KMS-11 (cell line): ENCODE measurements around the gene OXCT2.

Source experiments
- H2AFZ ChIP-seq: fragments of 200-600 bp; sonication (generic); 2 replicates; pipeline ENCODE4 v1.6.1; 2016; ENCODE audit warnings: antibody characterized with exemption, mixed run types, low read depth
- H3K27ac ChIP-seq: fragments of 200-600 bp; sonication (generic); 2 replicates; pipeline ENCODE4 v1.6.1; 2016; ENCODE audit warnings: mild to moderate bottlenecking, mixed run types
- H3K27me3 ChIP-seq: fragments of 200-600 bp; sonication (generic); 2 replicates; pipeline ENCODE4 v1.6.1; 2017; ENCODE audit warnings: mild to moderate bottlenecking, low read depth, mixed run types, moderate library complexity; ENCODE audit not compliant: insufficient read depth
- H3K36me3 ChIP-seq: fragments of 200-600 bp; sonication (generic); 2 replicates; pipeline ENCODE4 v1.6.1; 2017; ENCODE audit warnings: mild to moderate bottlenecking, mixed run types; ENCODE audit not compliant: insufficient read depth
- H3K4me1 ChIP-seq: fragments of 200-600 bp; sonication (generic); 2 replicates; pipeline ENCODE4 v1.6.1; 2016; ENCODE audit warnings: mild to moderate bottlenecking, low read depth, mixed run types; ENCODE audit not compliant: poor library complexity, severe bottlenecking
- H3K4me2 ChIP-seq: fragments of 200-600 bp; sonication (generic); 2 replicates; pipeline ENCODE4 v1.7.0; 2016; ENCODE audit warnings: mild to moderate bottlenecking, mixed run types
- H3K4me3 ChIP-seq: fragments of 200-600 bp; sonication (generic); IDR thresholded peaks from 2 replicates; pipeline ENCODE4 v1.6.1; 2017; ENCODE audit warnings: low read depth, low read length, mixed read lengths; ENCODE audit not compliant: insufficient read depth
- H3K79me2 ChIP-seq: fragments of 200-600 bp; sonication (generic); 2 replicates; pipeline ENCODE4 v1.6.1; 2016; ENCODE audit warnings: low read depth, mixed run types; ENCODE audit not compliant: insufficient read depth
- H3K9ac ChIP-seq: fragments of 200-600 bp; sonication (generic); 2 replicates; pipeline ENCODE4 v1.6.1; 2016; ENCODE audit warnings: mild to moderate bottlenecking, mixed run types
- H4K20me1 ChIP-seq: fragments of 200-600 bp; sonication (generic); 2 replicates; pipeline ENCODE4 v1.6.1; 2016; ENCODE audit warnings: mild to moderate bottlenecking, mixed run types; ENCODE audit not compliant: insufficient read depth
- CTCF ChIP-seq: fragments of 200-600 bp; sonication (generic); conservative IDR thresholded peaks from 2 replicates; pipeline ENCODE4 v1.6.1; 2017; ENCODE audit warnings: low read depth, mild to moderate bottlenecking, antibody characterized with exemption, low read length, moderate library complexity, mixed read lengths

The OXCT2 gene

GRCh38 chr1:39795651-39796050, 24.5 kb upstream of the OXCT2 start:
- Histone ChIP-seq H3K27ac (no peak overlapping the region), H3K4me2 (no peak overlapping the region), H2AFZ (no peak overlapping the region), H4K20me1 (no peaks in the 10 kb centered on the region), H3K9ac (no peak overlapping the region), H3K36me3 (no peaks in the 10 kb centered on the region), H3K4me3 (no peak overlapping the region), H3K79me2 (no peaks in the 10 kb centered on the region), H3K27me3 (no peaks in the 10 kb centered on the region), H3K4me1 (peaks cover 21% of the 10 kb centered on the region)
- no peak for TF ChIP-seq CTCF

GRCh38 chr1:39791838-39792237, 20.7 kb upstream of the OXCT2 start:
- no peaks in the 10 kb centered on the region for H4K20me1 ChIP-seq
- no peaks in the 10 kb centered on the region for H3K27me3 ChIP-seq
- TF ChIP-seq CTCF: no peak

GRCh38 chr1:39789571-39790110, 18.5 kb upstream of the OXCT2 start:
- Histone ChIP-seq H3K4me3 (peak overlapping the region; percentile 55), H3K9ac (peak overlapping the region; percentile 84), H3K36me3 (no peaks in the 10 kb centered on the region), H3K4me1 (peaks cover 9% of the 10 kb centered on the region), H3K27ac (peak overlapping the region; percentile 78), H3K4me2 (peak overlapping the region; percentile 72), H4K20me1 (no peaks in the 10 kb centered on the region), H3K79me2 (no peaks in the 10 kb centered on the region), H3K27me3 (no peaks in the 10 kb centered on the region), H2AFZ (peak overlapping the region; percentile 75)
- no peak for TF ChIP-seq CTCF

More at GRCh38 chr1:39791838-39792237, 20.7 kb upstream of the OXCT2 start:
- H3K4me3 ChIP-seq: no peak overlapping the region
- H3K27ac ChIP-seq: no peak overlapping the region
- no peak overlapping the region for H3K4me2 ChIP-seq
- no peak overlapping the region for H2AFZ ChIP-seq
- no peaks in the 10 kb centered on the region for H3K79me2 ChIP-seq
- peaks cover 17% of the 10 kb centered on the region for H3K4me1 ChIP-seq
- H3K9ac ChIP-seq: no peak overlapping the region
- no peaks in the 10 kb centered on the region for H3K36me3 ChIP-seq

GRCh38 chr1:39788758-39789570, 17.8 kb upstream of the OXCT2 start, which contains the start of gene BMP8B:
Gene BMP8B (minus strand): TSS chr1:39788865. CDS start chr1:39788485, 380 bp downstream.
- Histone ChIP-seq H3K4me2 (peak within 1 kb of the TSS; percentile 72), H3K36me3 (no peaks in the 10 kb centered on the region), H3K4me1 (peaks cover 8% of the 10 kb centered on the region), H3K27ac (peak within 1 kb of the TSS; percentile 78), H3K79me2 (no peaks in the 10 kb centered on the region), H4K20me1 (no peaks in the 10 kb centered on the region), H3K27me3 (no peaks in the 10 kb centered on the region), H3K4me3 (peak within 1 kb of the TSS; percentile 73), H2AFZ (peak within 1 kb of the TSS; percentile 75), H3K9ac (peak within 1 kb of the TSS; percentile 84)
- no peak for TF ChIP-seq CTCF
